Coronary artery (tissue), 2 donors: ENCODE results near the gene C2orf80.

Source experiments
- DNase-seq: peaks from one replicate; pipeline ENCODE4 v3.0.0-alpha.2; 2017; ENCODE audit warnings: low spot score
- H3K27ac ChIP-seq, 2 donors: fragments of 200-600 bp; sonication (generic); one replicate each; pipeline ENCODE4 v1.5.1; 2016 to 2019
- H3K4me3 ChIP-seq: fragments of 200-600 bp; sonication (generic); 2 replicates; pipeline ENCODE4 v1.5.1; 2016; ENCODE audit warnings: mild to moderate bottlenecking, moderate library complexity
- TF ChIP-seq, protein P1 (sequence below): fragments of 200-600 bp; sonication (generic); IDR thresholded peaks from one replicate; pipeline ENCODE4 v1.5.1; 2019; ENCODE audit warnings: antibody characterized with exemption

Gene C2orf80

DNA sequence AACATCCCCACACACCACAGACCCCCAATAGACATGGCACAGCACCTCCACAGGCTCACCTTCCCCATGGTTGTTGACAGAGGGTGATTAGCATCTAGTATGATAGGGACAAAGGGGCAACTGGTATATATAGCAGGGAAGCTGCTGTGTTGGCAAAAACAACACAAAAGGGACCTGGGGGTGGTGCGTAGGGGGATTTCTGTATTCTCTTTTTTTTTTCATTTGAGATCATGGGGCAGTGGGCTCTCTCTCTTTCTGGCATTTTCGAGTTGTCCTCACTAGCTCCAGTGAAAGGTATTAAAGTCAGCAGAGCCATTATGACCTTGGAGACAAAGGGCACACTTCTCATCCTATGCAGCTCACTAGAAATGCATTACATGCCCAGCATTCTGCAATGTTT is 26.3 kb downstream of the C2orf80 start, which contains the start of gene CRYGA:
Gene CRYGA (minus strand): TSS at position 101 of the 400 bp plus-strand sequence. CDS start 33 bp downstream, at position 68.
- Histone ChIP-seq H3K27ac (no peak within 1 kb of the TSS), H3K4me3 (no peak within 1 kb of the TSS)
- DNase-seq = no peak
- TF ChIP-seq, protein P1, sequence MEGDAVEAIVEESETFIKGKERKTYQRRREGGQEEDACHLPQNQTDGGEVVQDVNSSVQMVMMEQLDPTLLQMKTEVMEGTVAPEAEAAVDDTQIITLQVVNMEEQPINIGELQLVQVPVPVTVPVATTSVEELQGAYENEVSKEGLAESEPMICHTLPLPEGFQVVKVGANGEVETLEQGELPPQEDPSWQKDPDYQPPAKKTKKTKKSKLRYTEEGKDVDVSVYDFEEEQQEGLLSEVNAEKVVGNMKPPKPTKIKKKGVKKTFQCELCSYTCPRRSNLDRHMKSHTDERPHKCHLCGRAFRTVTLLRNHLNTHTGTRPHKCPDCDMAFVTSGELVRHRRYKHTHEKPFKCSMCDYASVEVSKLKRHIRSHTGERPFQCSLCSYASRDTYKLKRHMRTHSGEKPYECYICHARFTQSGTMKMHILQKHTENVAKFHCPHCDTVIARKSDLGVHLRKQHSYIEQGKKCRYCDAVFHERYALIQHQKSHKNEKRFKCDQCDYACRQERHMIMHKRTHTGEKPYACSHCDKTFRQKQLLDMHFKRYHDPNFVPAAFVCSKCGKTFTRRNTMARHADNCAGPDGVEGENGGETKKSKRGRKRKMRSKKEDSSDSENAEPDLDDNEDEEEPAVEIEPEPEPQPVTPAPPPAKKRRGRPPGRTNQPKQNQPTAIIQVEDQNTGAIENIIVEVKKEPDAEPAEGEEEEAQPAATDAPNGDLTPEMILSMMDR = no peak

DNA sequence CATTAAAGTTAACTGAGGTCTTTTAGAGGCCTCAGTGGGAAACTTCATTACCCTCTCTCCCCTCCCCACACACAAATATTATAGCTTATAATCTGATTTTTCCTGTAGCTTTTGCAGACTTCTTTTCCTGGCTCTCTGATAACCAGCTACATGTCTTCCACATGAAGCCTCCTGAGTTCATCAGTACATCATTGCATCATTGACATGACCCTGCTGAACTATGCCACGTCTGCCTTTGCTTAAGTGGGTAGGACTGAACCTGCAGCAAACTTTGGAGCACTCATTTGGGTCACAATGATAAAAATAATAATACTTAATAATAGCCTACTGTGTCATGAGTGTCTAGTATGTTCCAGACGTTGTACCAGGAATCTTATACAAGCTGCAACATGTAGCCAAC is 33.4 kb downstream of the C2orf80 start:
- Histone ChIP-seq H3K4me3 (no peak overlapping the region), H3K27ac (no peak overlapping the region)
- TF ChIP-seq, protein P1 = no peak
- no peak for DNase-seq

DNA sequence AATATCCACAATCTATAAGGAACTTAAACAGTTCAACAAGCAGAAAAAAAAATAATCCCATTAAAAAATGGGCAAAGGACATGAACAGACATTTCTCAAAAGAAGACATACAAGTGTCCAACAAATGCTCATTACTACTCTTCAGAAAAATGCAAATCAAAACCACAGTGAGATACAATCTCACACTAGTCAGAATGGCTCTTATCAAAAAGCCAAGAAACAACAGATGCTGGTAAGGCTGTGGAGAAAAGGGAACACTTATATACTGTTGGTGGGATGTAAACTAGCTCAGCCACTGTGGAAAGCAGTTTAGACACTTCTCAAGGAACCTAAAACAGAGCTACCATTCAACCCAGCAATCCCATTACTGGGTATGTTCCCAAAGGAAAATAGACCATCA is 36.7 kb downstream of the C2orf80 start:
- H3K27ac ChIP-seq = no peak overlapping the region
- TF ChIP-seq, protein P1 = no peak
- DNase-seq = no peak
- no peak overlapping the region for H3K4me3 ChIP-seq

DNA sequence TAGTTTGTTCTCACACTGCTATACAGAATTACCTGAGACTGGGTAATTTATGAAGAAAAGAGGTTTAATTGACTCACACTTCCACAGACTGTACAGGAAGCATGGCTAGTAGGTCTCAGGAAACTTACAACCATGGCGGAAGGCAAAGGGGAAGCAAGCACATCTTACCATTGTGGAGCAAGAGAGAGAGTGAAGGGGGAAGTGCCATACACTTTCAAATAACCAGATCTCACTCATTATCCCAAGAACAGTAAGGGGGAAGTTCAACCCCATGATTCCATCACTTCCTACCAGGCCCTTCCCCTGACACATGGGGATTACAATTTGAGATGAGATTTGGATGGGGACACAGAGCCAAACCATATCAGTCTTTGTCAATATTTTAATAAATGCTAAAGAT is 38.9 kb downstream of the C2orf80 start:
- Histone ChIP-seq H3K4me3 (no peak overlapping the region), H3K27ac (no peak overlapping the region)
- no peak for DNase-seq
- TF ChIP-seq, protein P1 = no peak

DNA sequence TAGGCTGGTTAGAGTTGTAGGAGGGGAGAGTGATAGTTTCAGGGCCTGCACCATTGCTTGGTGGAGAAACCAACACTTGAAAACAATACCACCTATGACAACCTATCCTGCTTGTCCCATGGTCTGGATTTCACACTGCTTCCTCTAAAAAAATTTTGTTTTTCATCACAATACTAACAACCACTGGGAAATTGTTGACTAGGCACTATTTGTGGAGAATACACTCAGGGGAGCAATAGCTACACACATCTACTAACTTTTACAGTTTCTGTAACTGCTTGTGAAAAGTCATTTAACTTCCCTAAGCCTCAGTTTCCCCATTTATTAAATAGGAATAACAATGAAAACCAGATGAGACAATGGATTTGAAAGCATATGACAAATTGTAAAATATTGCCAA is 39.7 kb downstream of the C2orf80 start:
- no peak for DNase-seq
- no peak overlapping the region for H3K4me3 ChIP-seq
- TF ChIP-seq, protein P1 = no peak

DNA sequence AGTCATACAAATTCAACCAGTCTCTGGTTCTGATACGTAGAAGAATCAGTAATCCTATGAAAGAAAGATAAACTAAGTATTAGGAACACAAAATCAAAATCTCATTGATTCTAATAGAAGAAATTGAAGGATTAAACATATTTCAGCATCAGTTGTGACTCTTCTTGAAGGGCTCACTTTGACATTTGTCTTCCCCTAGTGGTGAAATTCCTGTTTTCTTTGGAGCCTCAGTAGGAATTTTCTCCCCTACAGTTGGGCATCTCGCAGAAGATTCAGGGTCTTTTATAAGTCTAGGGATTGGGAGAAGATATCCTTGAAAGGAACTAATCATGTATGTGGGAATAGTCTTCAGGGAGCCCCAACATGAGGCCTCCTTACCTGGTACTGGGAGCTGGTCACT is 41.0 kb downstream of the C2orf80 start:
- DNase-seq = no peak
- TF ChIP-seq, protein P1 = no peak
- no peak overlapping the region for H3K4me3 ChIP-seq
- H3K27ac ChIP-seq = no peak overlapping the region

More for the DNA sequence above, 39.7 kb downstream of the C2orf80 start:
- no peak overlapping the region for H3K27ac ChIP-seq

DNA sequence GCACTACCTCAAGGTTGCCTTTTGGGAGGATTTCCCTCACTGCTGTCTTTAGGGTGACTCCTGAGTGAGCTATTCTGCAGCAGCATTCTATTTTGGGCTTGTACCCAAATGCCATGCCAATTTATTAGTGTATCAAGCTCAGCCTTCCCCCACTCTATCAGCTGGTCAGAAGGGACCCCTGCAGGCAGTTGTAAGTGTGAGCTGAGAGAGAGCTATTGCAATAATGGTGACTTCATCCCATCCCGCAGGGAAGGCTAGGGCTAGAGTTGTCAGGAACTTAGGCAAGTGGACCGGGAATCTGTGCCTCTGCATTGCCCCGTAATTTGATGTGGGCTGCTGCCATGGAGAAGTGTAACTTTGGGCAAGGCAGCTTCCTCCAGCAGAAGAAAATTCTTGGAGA is 42.1 kb downstream of the C2orf80 start:
- TF ChIP-seq, protein P1 = no peak
- no peak overlapping the region for H3K4me3 ChIP-seq
- no peak for DNase-seq
- no peak overlapping the region for H3K27ac ChIP-seq
